ENCODE results near the gene IL13RA1. TPM values are rescaled to one million over a fixed set of nuclear protein-coding genes. Genes with fewer than 3 reads are reported as not detected.
"Not testable (repeated sequence)": the region's sequence is repeated elsewhere in the genome, so short reads cannot be mapped to it uniquely, and the experiment has no call there.

IL13RA1 gene
- total RNA-seq, 1 experiment from 2014 or later = 33.4 TPM

DNA sequence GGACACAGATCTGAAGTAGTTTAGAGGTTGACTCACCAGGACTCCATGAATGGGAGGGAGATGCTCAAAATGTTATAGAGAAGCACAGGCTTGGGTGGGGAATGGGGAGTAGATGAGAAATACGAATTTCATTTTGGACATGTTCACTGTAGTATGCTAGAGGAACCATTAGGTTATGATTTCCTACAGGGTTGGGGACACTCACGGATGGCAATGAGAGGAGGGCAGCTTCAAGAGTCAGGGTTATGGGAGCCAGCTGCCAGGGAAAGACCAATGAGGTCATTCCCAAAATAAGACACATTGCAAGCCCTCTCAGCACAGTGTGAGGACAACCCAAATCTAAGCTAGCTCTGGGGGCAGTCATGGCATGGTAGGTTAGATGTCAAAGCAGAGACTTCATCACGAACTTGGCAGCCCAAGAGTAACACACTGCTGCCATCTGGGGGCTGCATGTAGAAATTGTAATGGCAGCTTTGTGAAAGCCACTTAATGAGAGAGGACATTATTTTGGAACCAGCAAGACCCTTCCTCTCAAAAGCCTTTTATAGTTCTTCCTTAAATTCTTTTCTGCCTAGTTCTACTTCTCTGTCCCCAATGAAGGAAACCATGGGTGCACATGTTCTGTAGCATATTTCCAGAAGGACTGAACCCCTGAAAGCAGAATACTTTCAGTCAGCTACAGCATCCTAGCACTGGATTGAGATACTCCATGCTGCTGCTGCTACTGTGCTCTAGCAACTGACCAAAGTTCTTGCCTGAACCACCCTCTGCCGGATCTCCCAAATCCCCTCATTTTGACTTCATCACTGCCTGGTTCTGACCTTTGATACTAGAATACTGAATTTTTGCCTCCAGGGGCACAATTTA is 80.0 kb downstream of the IL13RA1 start:
- Histone ChIP-seq H3K36me3 (ENCODE audit: low read depth, low read length) (no peaks in the 10 kb centered on the region), H3K4me1 (ENCODE audit: insufficient read depth, low read length) (no peaks in the 10 kb centered on the region), H3K4me3 (ENCODE audit: low read length) (no peak overlapping the region), H3K9ac (ENCODE audit: low read length) (no peak overlapping the region), H3K27me3 (ENCODE audit: low read length) (no peaks in the 10 kb centered on the region), H3K9me2 (replicated peaks; ENCODE audit: low read length) (no peaks in the 10 kb centered on the region), H3K4me2 (ENCODE audit: low read length) (no peak overlapping the region), H4K20me1 (ENCODE audit: low read length) (no peaks in the 10 kb centered on the region), H3K9me3 (ENCODE audit: low read length) (no peaks in the 10 kb centered on the region), H3F3A (ENCODE audit: low read length, unreplicated experiment) (no peaks in the 10 kb centered on the region), H3K79me2 (ENCODE audit: low read length) (no peaks in the 10 kb centered on the region), H3K27ac (ENCODE audit: low read length) (no peak overlapping the region), H2AFZ (ENCODE audit: low read length) (no peak overlapping the region)
- ATAC-seq (peak; percentile 63), DNase-seq (peak; percentile 68)
- intact Hi-C loops (cut with micrococcal nuclease) = loop anchor here (1.0 kb wide), 3 partner anchors 163 to 203 kb away; no protein-coding TSS in a partner anchor
- ChIA-PET POLR2A (ENCODE audit: unreplicated experiment) (interaction anchor here (0.6 kb wide), 1 partner anchor 43 kb away, joined by 4 read pairs; no protein-coding TSS in a partner anchor), CTCF (interaction anchor here (0.6 to 1.4 kb wide), 4 partner anchors 163 to 899 kb away, joined by 4 to 7 read pairs (median 6); no protein-coding TSS in a partner anchor)
- TF ChIP-seq EZH2 (IDR thresholded peaks at IDR 0.05; ENCODE audit: low read length, unreplicated experiment) (no peak), EZH2phosphoT487 (IDR thresholded peaks at IDR 0.05; ENCODE audit: borderline replicate concordance, low read length) (no peak)
- TF ChIP-seq, protein P1, sequence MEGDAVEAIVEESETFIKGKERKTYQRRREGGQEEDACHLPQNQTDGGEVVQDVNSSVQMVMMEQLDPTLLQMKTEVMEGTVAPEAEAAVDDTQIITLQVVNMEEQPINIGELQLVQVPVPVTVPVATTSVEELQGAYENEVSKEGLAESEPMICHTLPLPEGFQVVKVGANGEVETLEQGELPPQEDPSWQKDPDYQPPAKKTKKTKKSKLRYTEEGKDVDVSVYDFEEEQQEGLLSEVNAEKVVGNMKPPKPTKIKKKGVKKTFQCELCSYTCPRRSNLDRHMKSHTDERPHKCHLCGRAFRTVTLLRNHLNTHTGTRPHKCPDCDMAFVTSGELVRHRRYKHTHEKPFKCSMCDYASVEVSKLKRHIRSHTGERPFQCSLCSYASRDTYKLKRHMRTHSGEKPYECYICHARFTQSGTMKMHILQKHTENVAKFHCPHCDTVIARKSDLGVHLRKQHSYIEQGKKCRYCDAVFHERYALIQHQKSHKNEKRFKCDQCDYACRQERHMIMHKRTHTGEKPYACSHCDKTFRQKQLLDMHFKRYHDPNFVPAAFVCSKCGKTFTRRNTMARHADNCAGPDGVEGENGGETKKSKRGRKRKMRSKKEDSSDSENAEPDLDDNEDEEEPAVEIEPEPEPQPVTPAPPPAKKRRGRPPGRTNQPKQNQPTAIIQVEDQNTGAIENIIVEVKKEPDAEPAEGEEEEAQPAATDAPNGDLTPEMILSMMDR (conservative IDR thresholded peaks at IDR 0.05; ENCODE audit: low read depth, low read length) = peak; percentile 79
- no TSS peak for BruUV-seq (replicated peaks)

DNA sequence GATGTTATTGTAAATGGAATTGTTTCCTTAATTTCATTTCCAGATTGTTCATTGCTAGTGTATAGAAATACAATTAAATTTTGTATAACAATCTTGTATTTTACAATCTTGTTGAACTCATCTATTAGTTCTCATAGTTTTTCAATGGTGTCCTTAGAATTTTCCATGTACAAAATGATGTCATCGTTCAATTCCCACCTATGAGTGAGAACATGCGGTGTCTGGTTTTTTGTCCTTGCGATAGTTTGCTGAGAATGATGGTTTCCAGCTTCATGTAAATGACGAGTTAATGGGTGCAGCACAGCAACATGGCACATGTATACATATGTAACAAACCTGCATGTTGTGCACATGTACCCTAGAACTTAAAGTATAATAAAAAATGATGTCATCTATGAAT is 89.9 kb downstream of the IL13RA1 start:
- CTCF ChIA-PET; H3K27ac ChIP-seq (ENCODE audit: low read length); H3K9me3 ChIP-seq (ENCODE audit: low read length); H3F3A ChIP-seq (ENCODE audit: low read length, unreplicated experiment); BruUV-seq (replicated peaks); H3K4me1 ChIP-seq (ENCODE audit: insufficient read depth, low read length); H3K9me2 ChIP-seq (replicated peaks; ENCODE audit: low read length); intact Hi-C loops (cut with micrococcal nuclease); H3K4me3 ChIP-seq (ENCODE audit: low read length); H3K4me2 ChIP-seq (ENCODE audit: low read length); H3K79me2 ChIP-seq (ENCODE audit: low read length); H3K27me3 ChIP-seq (ENCODE audit: low read length); H3K9ac ChIP-seq (ENCODE audit: low read length); DNase-seq; ATAC-seq; H3K36me3 ChIP-seq (ENCODE audit: low read depth, low read length); H2AFZ ChIP-seq (ENCODE audit: low read length); H4K20me1 ChIP-seq (ENCODE audit: low read length): not testable (repeated sequence)
- POLR2A ChIA-PET (ENCODE audit: unreplicated experiment) = interaction anchor here (0.6 kb wide), 1 partner anchor 89 kb away, joined by 4 read pairs; no protein-coding TSS in a partner anchor

DNA sequence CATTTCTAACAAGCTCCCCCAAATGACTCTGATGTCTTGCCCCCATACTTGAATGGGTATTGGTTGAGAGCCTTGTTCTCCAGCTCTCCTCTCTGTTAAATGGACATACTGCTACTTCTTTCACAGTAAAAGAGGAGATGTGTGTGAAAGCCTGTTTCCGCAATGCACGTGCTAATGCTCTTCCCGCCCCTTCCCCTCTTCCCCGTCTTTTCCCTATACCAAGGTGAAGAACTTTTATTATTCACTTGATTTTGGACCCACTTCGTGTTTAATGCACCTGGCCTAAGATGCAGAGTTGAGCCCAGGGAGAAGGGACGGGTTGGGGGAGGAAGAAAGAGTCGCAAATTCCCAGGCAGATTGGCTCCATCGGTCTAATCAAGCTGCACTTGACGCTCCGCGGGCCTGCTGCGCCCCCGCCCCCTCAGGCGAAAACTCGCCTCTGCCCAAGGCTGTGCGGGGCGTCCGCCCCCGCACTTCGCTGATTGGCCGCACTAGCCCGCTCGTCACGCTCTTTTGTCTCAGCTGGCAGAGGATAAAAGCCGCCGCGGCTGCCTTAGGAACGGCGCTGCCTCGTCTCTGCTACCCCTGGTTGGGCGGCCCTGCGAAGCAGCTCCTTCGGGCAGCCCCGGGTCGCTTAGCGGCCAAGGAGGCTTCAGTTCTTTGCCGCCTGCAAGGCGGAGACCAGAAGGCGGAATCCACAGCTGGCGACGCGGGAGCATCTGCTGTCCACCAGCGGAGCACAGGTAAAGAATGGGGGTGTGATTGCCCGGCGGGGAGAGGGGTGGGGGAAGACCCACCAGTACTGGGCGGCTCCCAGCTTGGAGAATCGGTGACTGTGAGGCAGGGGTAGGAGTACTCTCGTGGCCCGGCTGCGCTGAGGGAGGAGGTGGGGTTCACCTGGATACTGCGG is 96.1 kb downstream of the IL13RA1 start, which contains the start of gene ZCCHC12:
Gene ZCCHC12 (plus strand): TSS at position 562 of the 910 bp plus-strand sequence. CDS start 1,421 bp downstream, outside the sequence.
- H3K79me2 ChIP-seq (ENCODE audit: low read length) = no peaks in the 10 kb centered on the region
- H3K4me3 ChIP-seq (ENCODE audit: low read length) = peak within 1 kb of the TSS; percentile 61
- peak within 1 kb of the TSS; percentile 84 for H3K4me2 ChIP-seq (ENCODE audit: low read length)
- DNase-seq (peak; percentile 40), ATAC-seq (peak; percentile 70)
- no peaks in the 10 kb centered on the region for H4K20me1 ChIP-seq (ENCODE audit: low read length)
- no peaks in the 10 kb centered on the region for H3K9me2 ChIP-seq (replicated peaks; ENCODE audit: low read length)
- no peak within 1 kb of the TSS for H3K9ac ChIP-seq (ENCODE audit: low read length)
- intact Hi-C loops (cut with micrococcal nuclease) = no loop called here
- no peaks in the 10 kb centered on the region for H3K36me3 ChIP-seq (ENCODE audit: low read depth, low read length)
- peaks cover 13% of the 10 kb centered on the region for H3K27me3 ChIP-seq (ENCODE audit: low read length)
- no TSS peak for BruUV-seq (replicated peaks)
- H3K9me3 ChIP-seq (ENCODE audit: low read length) = no peaks in the 10 kb centered on the region
- H3K4me1 ChIP-seq (ENCODE audit: insufficient read depth, low read length) = peaks cover 6% of the 10 kb centered on the region; the same call in 1 of the 2 replicates
- no peaks in the 10 kb centered on the region for H3F3A ChIP-seq (ENCODE audit: low read length, unreplicated experiment)
- ChIA-PET POLR2A (ENCODE audit: unreplicated experiment) (no interaction called here), CTCF (interaction anchor here (0.5 to 0.6 kb wide), 2 partner anchors 243 to 301 kb away, joined by 4 read pairs; no protein-coding TSS in a partner anchor)
- peak within 1 kb of the TSS; percentile 77 for H2AFZ ChIP-seq (ENCODE audit: low read length)
- TF ChIP-seq, protein P1 (conservative IDR thresholded peaks at IDR 0.05; ENCODE audit: low read depth, low read length) = no peak
- TF ChIP-seq EZH2phosphoT487 (IDR thresholded peaks at IDR 0.05; ENCODE audit: borderline replicate concordance, low read length) (no peak), EZH2 (IDR thresholded peaks at IDR 0.05; ENCODE audit: low read length, unreplicated experiment) (no peak)
- no peak within 1 kb of the TSS for H3K27ac ChIP-seq (ENCODE audit: low read length)

Data from PC-3 (cell line).